ENCODE data around the gene CTNNA1. TPM values are rescaled to one million over a fixed set of nuclear protein-coding genes. Genes with fewer than 3 reads are reported as not detected.

CTNNA1 gene
- total and polyA plus RNA-seq, 2 of the 8 experiments (the other 6 are each of a cell fraction or from before 2014, with no cell fraction given), result 115 to 349 TPM

- TF ChIP-seq CHD7 (IDR thresholded peaks at IDR 0.05; ENCODE audit: insufficient replicate concordance, low read length), result no peak
- TF ChIP-seq, protein P1, sequence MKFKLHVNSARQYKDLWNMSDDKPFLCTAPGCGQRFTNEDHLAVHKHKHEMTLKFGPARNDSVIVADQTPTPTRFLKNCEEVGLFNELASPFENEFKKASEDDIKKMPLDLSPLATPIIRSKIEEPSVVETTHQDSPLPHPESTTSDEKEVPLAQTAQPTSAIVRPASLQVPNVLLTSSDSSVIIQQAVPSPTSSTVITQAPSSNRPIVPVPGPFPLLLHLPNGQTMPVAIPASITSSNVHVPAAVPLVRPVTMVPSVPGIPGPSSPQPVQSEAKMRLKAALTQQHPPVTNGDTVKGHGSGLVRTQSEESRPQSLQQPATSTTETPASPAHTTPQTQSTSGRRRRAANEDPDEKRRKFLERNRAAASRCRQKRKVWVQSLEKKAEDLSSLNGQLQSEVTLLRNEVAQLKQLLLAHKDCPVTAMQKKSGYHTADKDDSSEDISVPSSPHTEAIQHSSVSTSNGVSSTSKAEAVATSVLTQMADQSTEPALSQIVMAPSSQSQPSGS (IDR thresholded peaks at IDR 0.05; ENCODE audit: low read length), result no peak
- TF ChIP-seq KDM5A (IDR thresholded peaks at IDR 0.05; ENCODE audit: low read length), result no peak
- no peak for TF ChIP-seq TAF7 (optimal IDR thresholded peaks at IDR 0.05; ENCODE audit: borderline replicate concordance, low read depth, low read length)
Observed at GRCh38 chr5:138937392-138938387, 184.5 kb downstream of the CTNNA1 start (continued).
